ENCODE data around the gene SMIM1.

Gene SMIM1

DNA sequence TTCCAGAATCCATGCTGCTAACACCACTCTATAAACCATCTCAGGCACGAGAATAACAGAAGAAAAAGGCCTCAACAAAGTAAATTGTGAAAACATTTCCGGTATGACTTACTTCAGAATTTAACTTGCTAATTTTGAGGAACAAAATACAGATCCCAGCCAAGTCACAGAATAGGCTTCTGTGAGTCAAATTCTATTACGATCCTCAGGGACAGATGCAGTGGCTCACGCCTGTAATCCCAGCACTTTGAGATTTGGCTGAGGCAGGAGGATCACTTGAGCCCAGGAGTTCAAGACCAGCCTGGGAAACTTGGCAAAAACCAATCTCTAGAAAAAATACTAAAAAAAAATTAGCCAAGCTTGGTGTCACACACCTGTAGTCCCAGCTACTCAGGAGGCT, 29.1 kb upstream of the SMIM1 start:
- no peak overlapping the region for H2AK5ac ChIP-seq (ENCODE audit: low read length, severe bottlenecking)
- H3K18ac ChIP-seq (ENCODE audit: low read depth in 1 of 2, low read length in 2 of 2) = no peak overlapping the region
- no peak overlapping the region for H3K9ac ChIP-seq (ENCODE audit: low read length)
- no peak for DNase-seq
- WGBS = 95% methylated on average over 4 of the region's 4 CpGs
- no peak overlapping the region for H3K4ac ChIP-seq (ENCODE audit: low read depth in 1 of 2, low read length in 2 of 2)
- no peak overlapping the region for H4K8ac ChIP-seq (ENCODE audit: low read length)
- H3K4me1 ChIP-seq (ENCODE audit: control insufficient read depth, insufficient read depth, low read depth, low read length) = peaks cover 29% of the 10 kb centered on the region
- no peak overlapping the region for H2AFZ ChIP-seq (ENCODE audit: low read depth, low read length)
- H2BK12ac ChIP-seq (ENCODE audit: low read length in 2 of 2) = no peak overlapping the region
- peaks cover 14% of the 10 kb centered on the region for H3K79me1 ChIP-seq (replicated peaks; ENCODE audit: low read length, poor library complexity, severe bottlenecking)
- H3K4me3 ChIP-seq (ENCODE audit: insufficient read depth in 1 of 2, low read depth in 1 of 2, low read length in 2 of 2) = no peak overlapping the region
- no peak overlapping the region for H3K23ac ChIP-seq (ENCODE audit: low read length in 2 of 2)
- H2BK120ac ChIP-seq (ENCODE audit: low read depth, low read length) = no peak overlapping the region
- H3K9me3 ChIP-seq (ENCODE audit: control insufficient read depth, low read length) = no peaks in the 10 kb centered on the region
- H2BK15ac ChIP-seq (ENCODE audit: low read depth, poor library complexity, severe bottlenecking) = no peak overlapping the region
- no peak overlapping the region for H2BK5ac ChIP-seq (ENCODE audit: low read depth, low read length, poor library complexity, severe bottlenecking)
- no peak overlapping the region for H3K4me2 ChIP-seq (ENCODE audit: low read length, poor library complexity, severe bottlenecking)
- peaks cover 30 to 39% of the 10 kb centered on the region in 2 experiments for H3K36me3 ChIP-seq (ENCODE audit: control insufficient read depth in 1 of 2, insufficient read depth in 2 of 2, low read depth in 1 of 2, low read length in 2 of 2)
- H3K27ac ChIP-seq (ENCODE audit: low read length, poor library complexity, severe bottlenecking) = no peak overlapping the region
- H3K14ac ChIP-seq (ENCODE audit: low read length in 2 of 2) = no peak overlapping the region
- no peak overlapping the region for H4K91ac ChIP-seq (ENCODE audit: low read length)
- H3K27me3 ChIP-seq (ENCODE audit: control insufficient read depth in 1 of 2, insufficient read depth in 1 of 2, low read length in 2 of 2) = no peaks in the 10 kb centered on the region

DNA sequence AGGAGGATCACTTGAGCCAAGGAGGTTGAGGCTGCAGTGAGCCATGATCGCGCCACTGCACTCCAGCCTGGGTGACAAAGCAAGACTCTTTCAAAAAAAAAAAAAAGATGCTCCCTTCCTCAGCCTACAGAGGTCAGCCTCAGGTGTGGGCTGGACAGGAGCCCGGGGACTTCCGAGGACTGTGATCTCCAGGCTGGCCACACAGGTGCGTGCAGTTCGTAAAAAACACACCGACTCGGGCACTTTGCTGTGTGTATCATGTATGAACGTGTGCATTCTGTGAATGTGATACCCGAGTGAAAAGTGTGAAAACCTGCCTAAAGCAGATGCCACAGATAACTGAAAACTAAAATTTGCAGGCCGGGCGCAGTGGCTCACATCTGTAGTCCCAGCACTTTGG, 28.7 kb upstream of the SMIM1 start:
- no peak overlapping the region for H3K9ac ChIP-seq (ENCODE audit: low read length)
- peaks cover 29% of the 10 kb centered on the region for H3K4me1 ChIP-seq (ENCODE audit: control insufficient read depth, insufficient read depth, low read depth, low read length)
- no peak overlapping the region for H3K27ac ChIP-seq (ENCODE audit: low read length, poor library complexity, severe bottlenecking)
- no peak overlapping the region for H3K4ac ChIP-seq (ENCODE audit: low read depth in 1 of 2, low read length in 2 of 2)
- no peak overlapping the region for H2BK5ac ChIP-seq (ENCODE audit: low read depth, low read length, poor library complexity, severe bottlenecking)
- H3K36me3 ChIP-seq (ENCODE audit: control insufficient read depth in 1 of 2, insufficient read depth in 2 of 2, low read depth in 1 of 2, low read length in 2 of 2) = peaks cover 26 to 37% of the 10 kb centered on the region in 2 experiments
- no peak overlapping the region for H2AK5ac ChIP-seq (ENCODE audit: low read length, severe bottlenecking)
- H3K79me1 ChIP-seq (replicated peaks; ENCODE audit: low read length, poor library complexity, severe bottlenecking) = peaks cover 14% of the 10 kb centered on the region
- H3K4me3 ChIP-seq (ENCODE audit: insufficient read depth in 1 of 2, low read depth in 1 of 2, low read length in 2 of 2) = no peak overlapping the region
- WGBS = 97% methylated on average over 12 of the region's 12 CpGs
- H2BK12ac ChIP-seq (ENCODE audit: low read length in 2 of 2) = no peak overlapping the region
- no peak overlapping the region for H3K18ac ChIP-seq (ENCODE audit: low read depth in 1 of 2, low read length in 2 of 2)
- no peak overlapping the region for H2BK15ac ChIP-seq (ENCODE audit: low read depth, poor library complexity, severe bottlenecking)
- no peak overlapping the region for H2AFZ ChIP-seq (ENCODE audit: low read depth, low read length)
- no peak overlapping the region for H4K91ac ChIP-seq (ENCODE audit: low read length)
- H2BK120ac ChIP-seq (ENCODE audit: low read depth, low read length) = no peak overlapping the region
- DNase-seq = no peak
- no peaks in the 10 kb centered on the region for H3K27me3 ChIP-seq (ENCODE audit: control insufficient read depth in 1 of 2, insufficient read depth in 1 of 2, low read length in 2 of 2)
- H4K8ac ChIP-seq (ENCODE audit: low read length) = no peak overlapping the region
- H3K23ac ChIP-seq (ENCODE audit: low read length in 2 of 2) = no peak overlapping the region
- no peak overlapping the region for H3K4me2 ChIP-seq (ENCODE audit: low read length, poor library complexity, severe bottlenecking)
- H3K9me3 ChIP-seq (ENCODE audit: control insufficient read depth, low read length) = no peaks in the 10 kb centered on the region
- H3K14ac ChIP-seq (ENCODE audit: low read length in 2 of 2) = no peak overlapping the region

DNA sequence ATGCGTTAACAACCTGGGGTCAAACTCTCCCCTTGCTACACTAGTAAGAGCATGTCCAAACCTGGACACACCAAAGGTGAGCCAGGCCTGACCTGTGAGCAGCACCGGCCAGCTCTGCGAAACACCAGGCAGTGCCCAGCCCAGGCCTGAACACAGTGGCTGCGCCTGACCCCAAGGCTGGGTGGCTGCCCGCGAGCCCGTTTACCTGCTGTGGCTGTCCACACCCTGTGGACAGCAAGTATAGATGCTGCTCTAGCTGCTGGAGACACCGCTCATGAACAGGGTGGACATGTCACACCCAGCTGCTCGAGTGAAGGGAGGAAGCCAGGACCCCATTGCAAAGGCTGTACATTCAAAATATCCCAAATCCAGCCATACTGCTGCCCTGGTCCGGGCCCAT, 27.9 kb upstream of the SMIM1 start:
- H3K4me1 ChIP-seq (ENCODE audit: control insufficient read depth, insufficient read depth, low read depth, low read length) = peaks cover 29% of the 10 kb centered on the region
- H3K27ac ChIP-seq (ENCODE audit: low read length, poor library complexity, severe bottlenecking) = no peak overlapping the region
- H3K27me3 ChIP-seq (ENCODE audit: control insufficient read depth in 1 of 2, insufficient read depth in 1 of 2, low read length in 2 of 2) = peaks cover 3 to 4% of the 10 kb centered on the region in 2 experiments
- H2BK12ac ChIP-seq (ENCODE audit: low read length in 2 of 2) = no peak overlapping the region
- no peak overlapping the region for H3K9ac ChIP-seq (ENCODE audit: low read length)
- H3K4me2 ChIP-seq (ENCODE audit: low read length, poor library complexity, severe bottlenecking) = no peak overlapping the region
- no peak overlapping the region for H2BK120ac ChIP-seq (ENCODE audit: low read depth, low read length)
- H3K4ac ChIP-seq (ENCODE audit: low read depth in 1 of 2, low read length in 2 of 2) = no peak overlapping the region
- H3K14ac ChIP-seq (ENCODE audit: low read length in 2 of 2) = no peak overlapping the region
- H3K23ac ChIP-seq (ENCODE audit: low read length in 2 of 2) = peak overlapping the region in 1 of 2 experiments; percentile 46
- no peak overlapping the region for H4K91ac ChIP-seq (ENCODE audit: low read length)
- H3K9me3 ChIP-seq (ENCODE audit: control insufficient read depth, low read length) = no peaks in the 10 kb centered on the region
- no peak overlapping the region for H2AK5ac ChIP-seq (ENCODE audit: low read length, severe bottlenecking)
- no peak overlapping the region for H4K8ac ChIP-seq (ENCODE audit: low read length)
- 93% methylated on average over 10 of the region's 10 CpGs for WGBS
- no peak overlapping the region for H3K4me3 ChIP-seq (ENCODE audit: insufficient read depth in 1 of 2, low read depth in 1 of 2, low read length in 2 of 2)
- H3K18ac ChIP-seq (ENCODE audit: low read depth in 1 of 2, low read length in 2 of 2) = no peak overlapping the region
- no peak overlapping the region for H2BK5ac ChIP-seq (ENCODE audit: low read depth, low read length, poor library complexity, severe bottlenecking)
- no peak overlapping the region for H2BK15ac ChIP-seq (ENCODE audit: low read depth, poor library complexity, severe bottlenecking)
- no peak overlapping the region for H2AFZ ChIP-seq (ENCODE audit: low read depth, low read length)
- peaks cover 14% of the 10 kb centered on the region for H3K79me1 ChIP-seq (replicated peaks; ENCODE audit: low read length, poor library complexity, severe bottlenecking)
- H3K36me3 ChIP-seq (ENCODE audit: control insufficient read depth in 1 of 2, insufficient read depth in 2 of 2, low read depth in 1 of 2, low read length in 2 of 2) = peaks cover 18 to 34% of the 10 kb centered on the region in 2 experiments
- no peak for DNase-seq

DNA sequence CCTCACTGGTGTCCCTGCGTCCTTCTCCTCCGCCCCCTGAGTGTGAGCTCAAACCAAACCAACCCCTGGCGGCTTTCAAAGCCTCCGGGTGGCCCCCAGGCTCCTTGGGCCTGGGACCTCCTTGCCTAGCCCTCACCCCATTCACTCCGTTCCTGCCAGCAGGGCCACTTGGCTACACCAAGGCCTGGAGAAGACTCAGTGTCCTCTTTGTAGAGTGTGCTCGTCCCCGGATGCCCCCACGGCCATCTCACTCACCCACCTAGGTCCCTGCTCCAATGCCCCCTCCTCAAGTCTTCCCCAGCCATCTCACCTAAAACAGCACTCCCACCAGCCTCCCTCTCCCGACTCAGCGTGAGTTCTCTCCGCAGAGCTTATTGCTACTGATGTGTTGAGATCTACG, 27.5 kb upstream of the SMIM1 start:
- no peak overlapping the region for H4K91ac ChIP-seq (ENCODE audit: low read length)
- no peak overlapping the region for H3K4me3 ChIP-seq (ENCODE audit: insufficient read depth in 1 of 2, low read depth in 1 of 2, low read length in 2 of 2)
- no peak overlapping the region for H2AK5ac ChIP-seq (ENCODE audit: low read length, severe bottlenecking)
- H3K9ac ChIP-seq (ENCODE audit: low read length) = no peak overlapping the region
- H2BK120ac ChIP-seq (ENCODE audit: low read depth, low read length) = no peak overlapping the region
- peaks cover 3 to 4% of the 10 kb centered on the region in 2 experiments for H3K27me3 ChIP-seq (ENCODE audit: control insufficient read depth in 1 of 2, insufficient read depth in 1 of 2, low read length in 2 of 2)
- H3K27ac ChIP-seq (ENCODE audit: low read length, poor library complexity, severe bottlenecking) = no peak overlapping the region
- no peak overlapping the region for H4K8ac ChIP-seq (ENCODE audit: low read length)
- no peak overlapping the region for H3K18ac ChIP-seq (ENCODE audit: low read depth in 1 of 2, low read length in 2 of 2)
- no peak overlapping the region for H2AFZ ChIP-seq (ENCODE audit: low read depth, low read length)
- no peaks in the 10 kb centered on the region for H3K9me3 ChIP-seq (ENCODE audit: control insufficient read depth, low read length)
- H3K14ac ChIP-seq (ENCODE audit: low read length in 2 of 2) = no peak overlapping the region
- H2BK12ac ChIP-seq (ENCODE audit: low read length in 2 of 2) = no peak overlapping the region
- H3K4me2 ChIP-seq (ENCODE audit: low read length, poor library complexity, severe bottlenecking) = no peak overlapping the region
- H3K4me1 ChIP-seq (ENCODE audit: control insufficient read depth, insufficient read depth, low read depth, low read length) = peaks cover 29% of the 10 kb centered on the region
- H2BK5ac ChIP-seq (ENCODE audit: low read depth, low read length, poor library complexity, severe bottlenecking) = no peak overlapping the region
- no peak overlapping the region for H3K23ac ChIP-seq (ENCODE audit: low read length in 2 of 2)
- H2BK15ac ChIP-seq (ENCODE audit: low read depth, poor library complexity, severe bottlenecking) = no peak overlapping the region
- H3K36me3 ChIP-seq (ENCODE audit: control insufficient read depth in 1 of 2, insufficient read depth in 2 of 2, low read depth in 1 of 2, low read length in 2 of 2) = peaks cover 14 to 30% of the 10 kb centered on the region in 2 experiments
- H3K79me1 ChIP-seq (replicated peaks; ENCODE audit: low read length, poor library complexity, severe bottlenecking) = peaks cover 11% of the 10 kb centered on the region
- no peak for DNase-seq
- no peak overlapping the region for H3K4ac ChIP-seq (ENCODE audit: low read depth in 1 of 2, low read length in 2 of 2)
- 96% methylated on average over 12 of the region's 12 CpGs for WGBS

Data from mesenchymal stem cell (in vitro differentiated cells and primary cell).